ENCODE results near the gene RAP1A. TPM values are rescaled to one million over a fixed set of nuclear protein-coding genes. Genes with fewer than 3 reads are reported as not detected.
"Not testable (repeated sequence)": the region's sequence is repeated elsewhere in the genome, so short reads cannot be mapped to it uniquely, and the experiment has no call there.

Gene RAP1A
- total RNA-seq, 2 donors from 2014 or later: 83.9 to 146 TPM

DNA sequence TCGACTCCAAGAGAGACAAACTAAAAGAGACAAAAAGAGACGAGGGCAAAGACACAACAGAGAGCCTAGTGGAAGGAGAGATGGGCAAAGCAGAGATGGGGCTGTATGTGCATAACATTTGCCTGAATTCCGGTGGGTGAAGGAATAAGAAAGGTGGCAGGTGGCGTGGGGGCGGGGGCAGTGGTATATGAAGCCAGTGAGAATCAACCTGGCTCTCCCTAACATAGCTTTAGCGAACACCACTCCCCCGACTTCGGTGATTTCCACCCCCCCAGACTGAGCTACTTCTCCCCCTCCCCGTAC lies 118.5 kb downstream of the RAP1A start:
- H3K9me3 ChIP-seq: no peaks in the 10 kb centered on the region
- TF ChIP-seq CTCF (IDR thresholded peaks at IDR 0.05): no peak
- H3K36me3 ChIP-seq: no peaks in the 10 kb centered on the region
- H3K27me3 ChIP-seq: no peaks in the 10 kb centered on the region
- H3K4me3 ChIP-seq: peak overlapping the region; percentile 58
- H3K9ac ChIP-seq (ENCODE audit: low read depth in 2 of 2, low read length in 2 of 2): peak overlapping the region; percentile 81 to 89
- intact Hi-C loops (cut with DNase I): no loop called here
- DNase-seq: no peak
- no peak overlapping the region for H3K27ac ChIP-seq
- H3K4me1 ChIP-seq: peaks cover 5% of the 10 kb centered on the region

GRCh38 chr1:111738436-111739193 lies 119.0 kb downstream of the RAP1A start:
- H3K27ac ChIP-seq: peak overlapping the region; percentile 90
- peaks cover 5% of the 10 kb centered on the region for H3K4me1 ChIP-seq
- peak; percentile 65 for DNase-seq
- H3K27me3 ChIP-seq: no peaks in the 10 kb centered on the region
- no peaks in the 10 kb centered on the region for H3K36me3 ChIP-seq
- H3K9me3 ChIP-seq: no peaks in the 10 kb centered on the region
- peak overlapping the region; percentile 81 to 89 for H3K9ac ChIP-seq (ENCODE audit: low read depth in 2 of 2, low read length in 2 of 2)
- no peak for TF ChIP-seq CTCF (IDR thresholded peaks at IDR 0.05)
- intact Hi-C loops (cut with DNase I): no loop called here
- peak overlapping the region; percentile 58 for H3K4me3 ChIP-seq

- intact Hi-C loops (cut with DNase I): no loop called here
- no peaks in the 10 kb centered on the region for H3K27me3 ChIP-seq
- TF ChIP-seq CTCF (IDR thresholded peaks at IDR 0.05): no peak
- peak within 1 kb of the TSS; percentile 90 for H3K27ac ChIP-seq
- peaks cover 5% of the 10 kb centered on the region for H3K4me1 ChIP-seq
- H3K9ac ChIP-seq (ENCODE audit: low read depth in 2 of 2, low read length in 2 of 2): peak within 1 kb of the TSS; percentile 81 to 89
- no peaks in the 10 kb centered on the region for H3K36me3 ChIP-seq
- no peaks in the 10 kb centered on the region for H3K9me3 ChIP-seq
- H3K4me3 ChIP-seq: peak within 1 kb of the TSS; percentile 58
- DNase-seq: peak; percentile 94
These were observed 119.8 kb downstream of the RAP1A start, which contains the start of gene INKA2 for GRCh38 chr1:111739194-111739924. Gene INKA2 (minus strand): TSS chr1:111739395. CDS start chr1:111739242, 153 bp downstream.

GRCh38 chr1:111739925-111740765 lies 120.6 kb downstream of the RAP1A start:
- Histone ChIP-seq H3K9ac (ENCODE audit: low read depth in 2 of 2, low read length in 2 of 2) (peak overlapping the region; percentile 81 to 89), H3K4me1 (peaks cover 5% of the 10 kb centered on the region), H3K9me3 (no peaks in the 10 kb centered on the region), H3K27ac (peak overlapping the region; percentile 90), H3K4me3 (peak overlapping the region; percentile 58), H3K36me3 (no peaks in the 10 kb centered on the region), H3K27me3 (no peaks in the 10 kb centered on the region)
- intact Hi-C loops (cut with DNase I): no loop called here
- peak; percentile 56 for DNase-seq
- no peak for TF ChIP-seq CTCF (IDR thresholded peaks at IDR 0.05)

DNA sequence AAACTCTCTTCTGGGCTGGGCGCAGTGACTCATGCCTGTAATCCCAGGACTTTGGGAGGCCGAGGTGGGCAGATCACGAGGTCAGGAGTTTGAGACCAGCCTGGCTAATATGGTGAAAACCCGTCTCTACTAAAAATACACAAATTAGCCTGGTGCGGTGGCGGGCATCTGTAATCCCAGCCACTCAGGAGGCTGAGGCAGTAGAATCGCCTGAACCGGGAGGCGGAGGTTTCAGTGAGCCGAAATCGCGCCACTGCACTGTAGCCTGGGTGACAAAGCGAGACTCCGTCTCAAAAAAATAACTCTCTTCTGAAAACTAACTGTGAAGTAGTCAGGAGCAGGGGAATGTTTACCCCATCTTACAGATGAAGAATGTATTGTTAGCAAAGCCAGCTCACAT lies 122.7 kb downstream of the RAP1A start:
- H3K27ac ChIP-seq: not testable (repeated sequence)

More for the DNA sequence above, 122.7 kb downstream of the RAP1A start:
- H3K4me1 ChIP-seq; H3K9ac ChIP-seq (ENCODE audit: low read depth in 2 of 2, low read length in 2 of 2); H3K9me3 ChIP-seq; intact Hi-C loops (cut with DNase I); H3K27me3 ChIP-seq; DNase-seq; H3K4me3 ChIP-seq; H3K36me3 ChIP-seq: not testable (repeated sequence)
